Erythroblast (primary cell): Measurements from ENCODE around the gene WNT7A.

Experiments
- GATA1 ChIP-seq: IDR thresholded peaks from 2 replicates; pipeline ENCODE4 v1.6.1; 2011; ENCODE audit warnings: low read depth, mild to moderate bottlenecking, control low read depth, low read length, moderate library complexity
- POLR2A ChIP-seq: IDR thresholded peaks from 2 replicates; pipeline ENCODE4 v1.6.1; 2011; ENCODE audit warnings: mild to moderate bottlenecking, low read length

GRCh38 chr3:13826672-13827071, 53.2 kb downstream of the WNT7A start:
- TF ChIP-seq POLR2A: no peak
- no peak for TF ChIP-seq GATA1
